LNCAP (cell line): ENCODE data around the gene PXDC1.

ENCODE experiments used
- CTCF ChIP-seq: fragments of 450-650 bp; IDR thresholded peaks from 2 replicates; pipeline ENCODE4 v1.5.1; 2017; ENCODE audit warnings: mild to moderate bottlenecking

The PXDC1 gene

GRCh38 chr6:3795836-3796718 is 44.6 kb upstream of the PXDC1 start:
- TF ChIP-seq CTCF = no peak

- no peak for TF ChIP-seq CTCF
Measured at GRCh38 chr6:3794092-3794491, 42.6 kb upstream of the PXDC1 start.

GRCh38 chr6:3793545-3793944 is 42.0 kb upstream of the PXDC1 start:
- no peak for TF ChIP-seq CTCF

GRCh38 chr6:3791526-3792203 is 40.2 kb upstream of the PXDC1 start:
- no peak for TF ChIP-seq CTCF

GRCh38 chr6:3789896-3790558 is 38.5 kb upstream of the PXDC1 start:
- no peak for TF ChIP-seq CTCF

- TF ChIP-seq CTCF = no peak
Measured at GRCh38 chr6:3789018-3789895, 37.7 kb upstream of the PXDC1 start.
